Measurements from ENCODE around the gene NARS2. TPM values are rescaled to one million over a fixed set of nuclear protein-coding genes. Genes with fewer than 3 reads are reported as not detected.
"Not testable (repeated sequence)": the region's sequence is repeated elsewhere in the genome, so short reads cannot be mapped to it uniquely, and the experiment has no call there.

Gene NARS2
- total RNA-seq, 1 donor from 2014 or later: 16.2 TPM

GRCh38 chr11:78572394-78572793 lies 2.3 kb downstream of the NARS2 start:
- Mint-ChIP-seq H3K9me3 (ENCODE audit: unreplicated experiment) (no peaks in the 10 kb centered on the region), H3K27ac (ENCODE audit: unreplicated experiment) (no peak overlapping the region), H3K36me3 (ENCODE audit: low read depth, unreplicated experiment) (peaks cover 11% of the 10 kb centered on the region), H3K4me3 (ENCODE audit: unreplicated experiment) (no peak overlapping the region), H3K27me3 (ENCODE audit: unreplicated experiment) (no peaks in the 10 kb centered on the region), H3K4me1 (ENCODE audit: unreplicated experiment) (peaks cover 24% of the 10 kb centered on the region)
- DNase-seq (ENCODE audit: low spot score): no peak
- TF ChIP-seq CTCF (IDR thresholded peaks at IDR 0.05; ENCODE audit: unreplicated experiment): no peak

GRCh38 chr11:78570031-78570430 lies 4.6 kb downstream of the NARS2 start:
- H3K27me3 Mint-ChIP-seq (ENCODE audit: unreplicated experiment): no peaks in the 10 kb centered on the region
- H3K4me1 Mint-ChIP-seq (ENCODE audit: unreplicated experiment): peaks cover 13% of the 10 kb centered on the region
- peaks cover 15% of the 10 kb centered on the region for H3K36me3 Mint-ChIP-seq (ENCODE audit: low read depth, unreplicated experiment)
- H3K4me3 Mint-ChIP-seq (ENCODE audit: unreplicated experiment): peak overlapping the region; percentile 56
- no peak for DNase-seq (ENCODE audit: low spot score)
- no peak for TF ChIP-seq CTCF (IDR thresholded peaks at IDR 0.05; ENCODE audit: unreplicated experiment)
- H3K27ac Mint-ChIP-seq (ENCODE audit: unreplicated experiment): no peak overlapping the region
- H3K9me3 Mint-ChIP-seq (ENCODE audit: unreplicated experiment): no peaks in the 10 kb centered on the region

- Mint-ChIP-seq H3K27me3 (ENCODE audit: unreplicated experiment) (no peaks in the 10 kb centered on the region), H3K27ac (ENCODE audit: unreplicated experiment) (peak overlapping the region; percentile 14), H3K36me3 (ENCODE audit: low read depth, unreplicated experiment) (peaks cover 15% of the 10 kb centered on the region), H3K4me3 (ENCODE audit: unreplicated experiment) (no peak overlapping the region), H3K9me3 (ENCODE audit: unreplicated experiment) (no peaks in the 10 kb centered on the region), H3K4me1 (ENCODE audit: unreplicated experiment) (peaks cover 14% of the 10 kb centered on the region)
- TF ChIP-seq CTCF (IDR thresholded peaks at IDR 0.05; ENCODE audit: unreplicated experiment): no peak
- no peak for DNase-seq (ENCODE audit: low spot score)
Measured at GRCh38 chr11:78567209-78567608, 7.5 kb downstream of the NARS2 start.

GRCh38 chr11:78564490-78565467 lies 9.9 kb downstream of the NARS2 start:
- Mint-ChIP-seq H3K4me3 (ENCODE audit: unreplicated experiment) (no peak overlapping the region), H3K9me3 (ENCODE audit: unreplicated experiment) (no peaks in the 10 kb centered on the region), H3K27ac (ENCODE audit: unreplicated experiment) (peak overlapping the region; percentile 27)

GRCh38 chr11:78564037-78564436 lies 10.6 kb downstream of the NARS2 start:
- not testable (repeated sequence) for H3K27ac Mint-ChIP-seq (ENCODE audit: unreplicated experiment); H3K27me3 Mint-ChIP-seq (ENCODE audit: unreplicated experiment); H3K4me3 Mint-ChIP-seq (ENCODE audit: unreplicated experiment); H3K9me3 Mint-ChIP-seq (ENCODE audit: unreplicated experiment); DNase-seq (ENCODE audit: low spot score); H3K36me3 Mint-ChIP-seq (ENCODE audit: low read depth, unreplicated experiment)
- peaks cover 38% of the 10 kb centered on the region for H3K4me1 Mint-ChIP-seq (ENCODE audit: unreplicated experiment)

More at GRCh38 chr11:78564490-78565467, 9.9 kb downstream of the NARS2 start:
- H3K4me1 Mint-ChIP-seq (ENCODE audit: unreplicated experiment): peaks cover 34% of the 10 kb centered on the region
- DNase-seq (ENCODE audit: low spot score): peak; percentile 52
- H3K36me3 Mint-ChIP-seq (ENCODE audit: low read depth, unreplicated experiment): peaks cover 4% of the 10 kb centered on the region
- peak; percentile 89 for TF ChIP-seq CTCF (IDR thresholded peaks at IDR 0.05; ENCODE audit: unreplicated experiment)
- no peaks in the 10 kb centered on the region for H3K27me3 Mint-ChIP-seq (ENCODE audit: unreplicated experiment)

- H3K27me3 Mint-ChIP-seq (ENCODE audit: unreplicated experiment); DNase-seq (ENCODE audit: low spot score); H3K27ac Mint-ChIP-seq (ENCODE audit: unreplicated experiment); H3K4me3 Mint-ChIP-seq (ENCODE audit: unreplicated experiment); H3K36me3 Mint-ChIP-seq (ENCODE audit: low read depth, unreplicated experiment); H3K9me3 Mint-ChIP-seq (ENCODE audit: unreplicated experiment): not testable (repeated sequence)
- peaks cover 38% of the 10 kb centered on the region for H3K4me1 Mint-ChIP-seq (ENCODE audit: unreplicated experiment)
Measured at GRCh38 chr11:78563090-78563489, 11.6 kb downstream of the NARS2 start.

Measured in endothelial cell (in vitro differentiated cells).